ENCODE measurements around the gene TOR1AIP2. TPM values are rescaled to one million over a fixed set of nuclear protein-coding genes. Genes with fewer than 3 reads are reported as not detected.

The TOR1AIP2 gene
- total and polyA plus RNA-seq, 2 of the 8 experiments (the other 6 are each of a cell fraction or from before 2014, with no cell fraction given), result 12.1 to 75.2 TPM

GRCh38 chr1:179856296-179856695 lies 21.3 kb downstream of the TOR1AIP2 start:
- Histone ChIP-seq H3K4ac (replicated peaks; ENCODE audit: insufficient read length, low read depth, low read length) (no peak overlapping the region), H2BK12ac (ENCODE audit: low read depth, low read length) (no peak overlapping the region), H2BK120ac (replicated peaks; ENCODE audit: low read depth, low read length) (no peak overlapping the region), H3K14ac (ENCODE audit: insufficient read length) (no peak overlapping the region), H3K27ac (ENCODE audit: low read depth, low read length) (no peak overlapping the region), H3K9me3 (ENCODE audit: insufficient read depth in 2 of 2, low read depth in 1 of 2, low read length in 1 of 2) (no peaks in the 10 kb centered on the region), H2AFZ (ENCODE audit: low read length) (no peak overlapping the region), H2AK5ac (ENCODE audit: low read depth, low read length) (no peak overlapping the region), H2BK15ac (ENCODE audit: low read length) (no peak overlapping the region), H3K9ac (replicated peaks in 1 of 4; ENCODE audit: extremely low read depth in 1 of 4, low read depth in 3 of 4, low read length in 3 of 4) (no peak overlapping the region), H3K56ac (replicated peaks; ENCODE audit: insufficient read length, low read depth, low read length) (no peak overlapping the region), H3K4me1 (replicated peaks in 1 of 4; ENCODE audit: control insufficient read depth in 3 of 4, insufficient read depth in 4 of 4, low read length in 3 of 4) (no peaks in the 10 kb centered on the region), H4K20me1 (replicated peaks in 1 of 2; ENCODE audit: control insufficient read depth in 1 of 2, insufficient read depth in 2 of 2, low read length in 2 of 2) (no peaks in the 10 kb centered on the region), H3K18ac (ENCODE audit: extremely low read depth, low read length) (no peak overlapping the region), H3K23ac (ENCODE audit: insufficient read length) (no peak overlapping the region), H3K79me2 (ENCODE audit: control insufficient read depth in 1 of 2, insufficient read depth in 2 of 2, low read length in 2 of 2) (no peaks in the 10 kb centered on the region), H2BK5ac (ENCODE audit: low read depth, low read length) (no peak overlapping the region), H4K5ac (ENCODE audit: insufficient read length, low read depth, low read length) (no peak overlapping the region), H3K23me2 (ENCODE audit: low read depth, low read length) (no peaks in the 10 kb centered on the region), H3K36me3 (ENCODE audit: control insufficient read depth in 2 of 4, insufficient read depth in 4 of 4, low read length in 3 of 4) (peaks cover 0 to 15% (median 1%) of the 10 kb centered on the region in 4 experiments; a peak in 4 of 8 replicates), H4K91ac (replicated peaks; ENCODE audit: insufficient read length, low read length) (no peak overlapping the region), H3K79me1 (ENCODE audit: low read depth, low read length) (no peaks in the 10 kb centered on the region; the same call in 1 of the 2 replicates), H3K4me2 (ENCODE audit: insufficient read depth in 1 of 2, low read depth in 2 of 2, low read length in 2 of 2) (no peak overlapping the region), H3K27me3 (replicated peaks in 1 of 4; ENCODE audit: control insufficient read depth in 3 of 4, extremely low read depth in 1 of 4, insufficient read depth in 3 of 4, low read length in 3 of 4) (no peaks in the 10 kb centered on the region), H3K4me3 (ENCODE audit: extremely low read depth in 1 of 4, insufficient read depth in 2 of 4, low read depth in 3 of 4, low read length in 4 of 4) (no peak overlapping the region), H4K8ac (ENCODE audit: extremely low read depth, insufficient read depth, low read length) (no peak overlapping the region), H2BK20ac (ENCODE audit: low read length) (no peak overlapping the region)
- 94% methylated on average over 2 of the region's 2 CpGs; no CpG with 5 or more reads in 1 of the 2 experiments for WGBS, 2 experiments (ENCODE audit: extremely low coverage in 1 of 2, insufficient coverage in 1 of 2, insufficient read length in 1 of 2, insufficient replicate concordance in 2 of 2, low coverage in 1 of 2, low lambda C conversion rate in 2 of 2, missing lambda C conversion rate in 1 of 2)
- POLR2A ChIA-PET (ENCODE audit: partially characterized antibody), result no interaction called here
- FAIRE-seq (no peak), DNase-seq (ENCODE audit: low read depth in 1 of 2, low spot score in 2 of 2) (no peak)
- CTCF ChIA-PET (ENCODE audit: partially characterized antibody), result no interaction called here
- TF ChIP-seq NRF1 (IDR thresholded peaks at IDR 0.05; ENCODE audit: low read depth, low read length) (no peak), CTCF (IDR thresholded peaks at IDR 0.05; ENCODE audit: control extremely low read depth in 1 of 3, insufficient read depth in 1 of 3, low read depth in 1 of 3, low read length in 3 of 3) (no peak), SAP30 (IDR thresholded peaks at IDR 0.05; ENCODE audit: insufficient read depth, insufficient replicate concordance, low read length) (no peak), TAF7 (optimal IDR thresholded peaks at IDR 0.05; ENCODE audit: borderline replicate concordance, low read depth, low read length) (no peak), RXRA (IDR thresholded peaks at IDR 0.05; ENCODE audit: insufficient read depth, low read depth, low read length) (no peak), SUZ12 (IDR thresholded peaks at IDR 0.05; ENCODE audit: low read length) (no peak), SIN3A (conservative IDR thresholded peaks at IDR 0.05 in 1 of 2, IDR thresholded peaks at IDR 0.05 in 1 of 2; ENCODE audit: low read depth in 1 of 2, low read length in 2 of 2) (no peak), MAFK (IDR thresholded peaks at IDR 0.05; ENCODE audit: low read depth, low read length) (no peak), KDM5A (IDR thresholded peaks at IDR 0.05; ENCODE audit: low read length) (no peak), SP1 (IDR thresholded peaks at IDR 0.05; ENCODE audit: low read depth, low read length) (no peak)
- TF ChIP-seq, protein P1, sequence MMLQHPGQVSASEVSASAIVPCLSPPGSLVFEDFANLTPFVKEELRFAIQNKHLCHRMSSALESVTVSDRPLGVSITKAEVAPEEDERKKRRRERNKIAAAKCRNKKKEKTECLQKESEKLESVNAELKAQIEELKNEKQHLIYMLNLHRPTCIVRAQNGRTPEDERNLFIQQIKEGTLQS (IDR thresholded peaks at IDR 0.05; ENCODE audit: insufficient read depth, low read depth, low read length), result no peak

Measured in H1 (cell line).